ENCODE measurements around the gene CAP1. TPM values are rescaled to one million over a fixed set of nuclear protein-coding genes. Genes with fewer than 3 reads are reported as not detected.

The CAP1 gene
- total and polyA plus RNA-seq, 7 donors: 177 to 412 (median 234) TPM

DNA sequence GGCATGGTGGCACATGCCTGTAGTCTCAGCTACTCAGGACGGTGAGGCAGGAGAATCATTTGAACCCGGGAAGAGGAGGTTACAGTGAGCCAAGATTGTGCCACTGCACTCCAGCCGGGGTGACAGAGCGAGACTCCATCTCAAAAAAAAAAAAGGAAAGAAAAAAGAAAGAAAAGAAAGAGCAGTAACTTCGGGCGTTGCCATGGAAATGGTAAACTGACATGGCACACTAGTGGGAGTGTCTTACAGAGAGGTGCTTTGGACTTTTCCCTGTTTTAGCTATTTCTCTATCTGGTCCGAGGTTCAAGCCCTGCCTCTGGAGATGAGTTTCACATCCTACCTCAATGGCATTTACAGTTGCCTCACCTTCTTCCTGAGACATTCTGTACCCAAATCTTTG is 79.6 kb downstream of the CAP1 start:
- H3K36me3 ChIP-seq: no peaks in the 10 kb centered on the region
- no peaks in the 10 kb centered on the region for H3K27me3 ChIP-seq
- no peak for TF ChIP-seq EP300 (IDR thresholded peaks at IDR 0.05)
- intact Hi-C loops (cut with DNase I): no loop called here
- no peaks in the 10 kb centered on the region for H3K9me3 ChIP-seq
- WGBS, 2 donors: 83 to 88% methylated on average over 7 of the region's 7 CpGs
- no peaks in the 10 kb centered on the region for H3K4me1 ChIP-seq
- H3K27ac ChIP-seq: no peak overlapping the region
- H3K4me3 ChIP-seq: no peak overlapping the region
- no peak for DNase-seq

Other genes starting within 250 kb of the CAP1 start
- gene TRIT1, start 157.2 kb upstream of the CAP1 start, total RNA-seq: 10 to 100 TPM; 12.5 to 24.6 (median 18.4) TPM
- 10 to 100 TPM in 1 of 3 donors, 1 to 10 TPM in 2; 7.2 to 12.6 (median 7.2) TPM for gene TRIT1, start 157.2 kb upstream of the CAP1 start, polyA plus RNA-seq
- gene MYCL, start 138.8 kb upstream of the CAP1 start, total RNA-seq: 1 to 10 TPM in 2 of 4 donors, under 1 TPM in 2; 0.14 to 1.7 (median 0.78) TPM
- 1 to 10 TPM; 5.8 to 8.2 (median 7.2) TPM for gene MYCL, start 138.8 kb upstream of the CAP1 start, polyA plus RNA-seq
- 1 to 10 TPM; 1.3 to 8.1 (median 6.2) TPM for gene MFSD2A, start 85.6 kb upstream of the CAP1 start, total RNA-seq
- 10 to 100 TPM in 1 of 3 donors, 1 to 10 TPM in 2; 2.1 to 26.5 (median 4.2) TPM for gene MFSD2A, start 85.6 kb upstream of the CAP1 start, polyA plus RNA-seq
- 10 to 100 TPM; 70.4 to 86.7 (median 75.9) TPM for gene PPT1, start 56.5 kb downstream of the CAP1 start, total RNA-seq
- 10 to 100 TPM; 10.2 to 76.3 (median 54.9) TPM for gene PPT1, start 56.5 kb downstream of the CAP1 start, polyA plus RNA-seq
- 10 to 100 TPM; 19.9 to 27.6 (median 23.4) TPM for gene RLF, start 120.7 kb downstream of the CAP1 start, total RNA-seq
- gene RLF, start 120.7 kb downstream of the CAP1 start, polyA plus RNA-seq: 1 to 10 TPM; 2.4 to 6.1 (median 3.5) TPM
- not detected for gene TMCO2, start 207.2 kb downstream of the CAP1 start, total RNA-seq
- not detected for gene TMCO2, start 207.2 kb downstream of the CAP1 start, polyA plus RNA-seq
- gene ZMPSTE24, start 217.5 kb downstream of the CAP1 start, total RNA-seq: 10 to 100 TPM; 31.0 to 40.7 (median 40.5) TPM
- gene ZMPSTE24, start 217.5 kb downstream of the CAP1 start, polyA plus RNA-seq: 10 to 100 TPM; 10.8 to 28.0 (median 11.8) TPM